NCI-H2081 treated with DMSO at 0.1 percent for 48 hours (cell line): ENCODE data around the gene RBM4B.

Experiments
- DNase-seq: peaks from one replicate; lab custom pipeline; 2025; lab: John Stamatoyannopoulos, UW

RBM4B gene

GRCh38 chr11:66706989-66707388 lies 29.3 kb upstream of the RBM4B start:
- DNase-seq: no peak

GRCh38 chr11:66705587-66706335 lies 28.1 kb upstream of the RBM4B start:
- DNase-seq: no peak

- DNase-seq: no peak
Measured at GRCh38 chr11:66704659-66705360, 27.1 kb upstream of the RBM4B start.

GRCh38 chr11:66701432-66702240 lies 23.9 kb upstream of the RBM4B start:
- no peak for DNase-seq

GRCh38 chr11:66700742-66701141 lies 23.1 kb upstream of the RBM4B start:
- no peak for DNase-seq

- DNase-seq: no peak
Measured at GRCh38 chr11:66700337-66700736, 22.6 kb upstream of the RBM4B start.

GRCh38 chr11:66698491-66698890 lies 20.8 kb upstream of the RBM4B start:
- DNase-seq: no peak

GRCh38 chr11:66697988-66698387 lies 20.3 kb upstream of the RBM4B start:
- no peak for DNase-seq

- no peak for DNase-seq
Measured at GRCh38 chr11:66696146-66696545, 18.5 kb upstream of the RBM4B start.

- DNase-seq: peak; percentile 29
Measured at GRCh38 chr11:66694732-66695207, 17.1 kb upstream of the RBM4B start.

GRCh38 chr11:66694056-66694410 lies 16.3 kb upstream of the RBM4B start:
- no peak for DNase-seq

GRCh38 chr11:66693356-66694055 lies 15.8 kb upstream of the RBM4B start:
- no peak for DNase-seq

- no peak for DNase-seq
Measured at GRCh38 chr11:66692871-66693331, 15.2 kb upstream of the RBM4B start.

GRCh38 chr11:66692446-66692845 lies 14.8 kb upstream of the RBM4B start:
- DNase-seq: no peak

- no peak for DNase-seq
Measured at GRCh38 chr11:66691311-66691980, 13.8 kb upstream of the RBM4B start.

GRCh38 chr11:66689661-66690590 lies 12.2 kb upstream of the RBM4B start:
- no peak for DNase-seq

- no peak for DNase-seq
Measured at GRCh38 chr11:66688561-66689534, 11.2 kb upstream of the RBM4B start.

- no peak for DNase-seq
Measured at GRCh38 chr11:66687831-66688281, 10.2 kb upstream of the RBM4B start.
